Duodenal mucosa (tissue), 2 donors: ENCODE results near the gene STK36.
"Not testable (repeated sequence)": the region's sequence is repeated elsewhere in the genome, so short reads cannot be mapped to it uniquely, and the experiment has no call there.

ENCODE experiments used
- H3K27ac ChIP-seq: one replicate; pipeline ENCODE4 v1.7.0; 2013; ENCODE audit warnings: low read depth, low read length
- H3K27me3 ChIP-seq, 2 donors: one replicate each; pipeline ENCODE4 v1.7.0; 2013; ENCODE audit warnings: low read length in 2 of 2, control low read depth in 1 of 2; ENCODE audit not compliant: insufficient read depth in 2 of 2, control insufficient read depth in 1 of 2
- H3K36me3 ChIP-seq, 2 donors: one replicate each; pipeline ENCODE4 v1.7.0; 2013; ENCODE audit warnings: low read length in 2 of 2, control low read depth in 1 of 2; ENCODE audit not compliant: insufficient read depth in 2 of 2, control insufficient read depth in 1 of 2
- H3K4me1 ChIP-seq, 2 donors: one replicate each; pipeline ENCODE4 v1.7.0; 2013; ENCODE audit warnings: low read length in 2 of 2, control low read depth in 1 of 2; ENCODE audit not compliant: insufficient read depth in 2 of 2, control insufficient read depth in 1 of 2
- H3K4me3 ChIP-seq, 2 donors: one replicate each; pipeline ENCODE4 v1.7.0; 2013; ENCODE audit warnings: low read length in 2 of 2, low read depth in 1 of 2
- H3K9ac ChIP-seq, 2 donors: one replicate each; pipeline ENCODE4 v1.7.0; 2013; ENCODE audit warnings: low read length in 2 of 2, low read depth in 1 of 2
- H3K9me3 ChIP-seq, 2 donors: one replicate each; pipeline ENCODE4 v1.7.0; 2013; ENCODE audit warnings: low read length in 2 of 2, control low read depth in 1 of 2; ENCODE audit not compliant: control insufficient read depth in 1 of 2

The STK36 gene

GRCh38 chr2:218659988-218660358, 11.9 kb upstream of the STK36 start:
- Histone ChIP-seq H3K27ac (no peak overlapping the region), H3K9ac (peak overlapping the region; percentile 62 to 89), H3K27me3 (no peaks in the 10 kb centered on the region), H3K4me1 (peaks cover 7 to 8% of the 10 kb centered on the region in 2 donors), H3K36me3 (peaks cover 24 to 45% of the 10 kb centered on the region in 2 donors), H3K4me3 (peak overlapping the region; percentile 91 to 93), H3K9me3 (no peaks in the 10 kb centered on the region)

DNA sequence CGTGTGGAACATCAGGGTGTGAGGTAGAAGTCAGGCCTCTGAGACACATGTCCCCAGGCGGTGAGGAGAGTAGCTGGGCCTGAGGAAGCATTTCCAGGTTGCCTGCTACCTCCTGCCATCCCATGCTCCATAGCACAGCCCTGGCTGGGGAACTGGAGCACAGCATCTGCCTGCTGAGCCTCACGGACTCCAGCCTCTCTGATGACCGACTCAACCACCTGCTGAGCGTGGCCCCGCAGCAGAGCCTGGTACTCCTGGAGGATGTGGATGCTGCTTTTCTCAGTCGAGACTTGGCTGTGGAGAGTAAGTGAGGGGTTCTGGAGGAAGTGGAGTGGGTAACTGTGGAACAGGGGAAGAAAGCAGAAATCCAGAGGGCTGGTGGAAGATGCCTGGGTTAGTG, 9.5 kb upstream of the STK36 start:
- Histone ChIP-seq H3K27me3 (no peaks in the 10 kb centered on the region), H3K9ac (no peak overlapping the region), H3K4me1 (peaks cover 7 to 8% of the 10 kb centered on the region in 2 donors), H3K36me3 (peaks cover 23 to 48% of the 10 kb centered on the region in 2 donors), H3K4me3 (no peak overlapping the region), H3K27ac (no peak overlapping the region), H3K9me3 (no peaks in the 10 kb centered on the region)

DNA sequence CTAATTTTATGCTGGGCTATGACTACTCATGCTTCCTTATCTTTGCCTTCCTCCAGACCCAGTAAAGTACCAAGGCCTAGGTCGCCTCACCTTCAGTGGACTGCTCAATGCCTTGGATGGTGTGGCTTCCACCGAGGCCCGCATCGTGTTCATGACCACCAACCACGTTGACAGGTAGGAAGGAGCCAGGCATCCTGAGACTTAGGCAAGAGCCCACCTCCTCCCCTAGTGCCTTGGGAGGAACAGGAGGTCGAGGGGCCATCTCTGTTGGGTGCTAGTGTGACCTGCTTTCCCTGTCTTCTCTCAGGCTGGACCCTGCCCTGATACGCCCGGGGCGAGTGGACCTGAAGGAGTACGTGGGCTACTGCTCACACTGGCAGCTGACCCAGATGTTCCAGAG, 9.1 kb upstream of the STK36 start:
- H3K27me3 ChIP-seq = no peaks in the 10 kb centered on the region
- H3K9ac ChIP-seq = no peak overlapping the region
- peaks cover 26 to 53% of the 10 kb centered on the region in 2 donors for H3K36me3 ChIP-seq

GRCh38 chr2:218663901-218664300, 8.0 kb upstream of the STK36 start:
- Histone ChIP-seq H3K27ac (no peak overlapping the region), H3K4me3 (no peak overlapping the region), H3K27me3 (no peaks in the 10 kb centered on the region), H3K4me1 (peaks cover 7 to 8% of the 10 kb centered on the region in 2 donors), H3K9me3 (no peaks in the 10 kb centered on the region), H3K36me3 (peaks cover 29 to 62% of the 10 kb centered on the region in 2 donors), H3K9ac (no peak overlapping the region)

More for the DNA sequence above, 9.1 kb upstream of the STK36 start:
- H3K4me3 ChIP-seq = no peak overlapping the region
- peaks cover 7 to 8% of the 10 kb centered on the region in 2 donors for H3K4me1 ChIP-seq
- no peak overlapping the region for H3K27ac ChIP-seq
- no peaks in the 10 kb centered on the region for H3K9me3 ChIP-seq

DNA sequence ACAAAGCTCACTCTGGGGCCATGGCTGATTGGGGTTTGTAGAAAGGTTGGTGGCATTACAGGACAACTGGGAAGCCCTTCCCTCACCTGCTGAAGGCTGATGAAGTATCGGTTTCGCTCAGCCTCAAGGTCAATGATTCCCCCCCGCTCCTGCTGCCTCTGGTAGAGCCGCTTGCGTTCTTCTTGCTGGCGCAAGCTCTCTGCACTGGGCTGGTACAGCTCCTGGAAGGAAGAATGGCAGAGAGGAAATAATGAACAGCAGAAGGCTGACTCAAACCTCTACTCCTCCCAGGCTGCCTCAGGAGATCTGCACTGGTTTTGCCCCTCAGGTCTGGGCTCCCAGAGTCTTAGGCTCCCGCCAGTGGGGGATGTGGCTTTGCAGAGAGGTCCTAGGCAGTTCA, 7.2 kb upstream of the STK36 start:
- Histone ChIP-seq H3K4me1 (peaks cover 7 to 8% of the 10 kb centered on the region in 2 donors), H3K27me3 (no peaks in the 10 kb centered on the region), H3K4me3 (no peak overlapping the region), H3K9me3 (no peaks in the 10 kb centered on the region), H3K27ac (no peak overlapping the region), H3K9ac (no peak overlapping the region), H3K36me3 (peaks cover 29 to 62% of the 10 kb centered on the region in 2 donors)

GRCh38 chr2:218671097-218671653, 711 bp upstream of the STK36 start:
- Histone ChIP-seq H3K4me1 (peaks cover 6 to 15% of the 10 kb centered on the region in 2 donors), H3K4me3 (peak overlapping the region; percentile 90 to 98), H3K9me3 (no peaks in the 10 kb centered on the region), H3K27ac (no peak overlapping the region), H3K9ac (peak overlapping the region; percentile 74 to 83), H3K27me3 (no peaks in the 10 kb centered on the region), H3K36me3 (peaks cover 6 to 25% of the 10 kb centered on the region in 2 donors)

DNA sequence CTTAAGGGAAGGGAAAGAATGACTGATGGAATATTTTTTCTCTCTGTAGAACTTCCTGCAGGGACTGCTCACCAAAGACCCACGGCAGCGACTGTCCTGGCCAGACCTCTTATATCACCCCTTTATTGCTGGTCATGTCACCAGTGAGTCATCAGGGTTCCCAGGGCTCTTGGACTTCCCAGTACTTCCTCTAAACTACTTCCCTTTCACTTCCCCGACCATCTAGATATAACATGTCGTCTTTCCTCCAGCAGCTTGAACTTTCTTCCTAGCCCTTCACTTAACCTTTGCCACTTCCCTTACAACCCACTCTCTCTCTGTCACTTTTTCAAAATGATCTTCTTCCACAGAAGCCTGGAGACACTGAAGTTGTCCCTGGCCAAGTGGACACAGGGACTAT, 7.2 kb downstream of the STK36 start:
- Histone ChIP-seq H3K4me1 (no peaks in the 10 kb centered on the region), H3K9me3 (no peaks in the 10 kb centered on the region), H3K27me3 (no peaks in the 10 kb centered on the region), H3K36me3 (peaks cover 0 to 24% of the 10 kb centered on the region in 2 donors), H3K4me3 (no peak overlapping the region), H3K27ac (no peak overlapping the region), H3K9ac (no peak overlapping the region)

GRCh38 chr2:218680061-218680460, 8.2 kb downstream of the STK36 start:
- Histone ChIP-seq H3K27ac (no peak overlapping the region), H3K9ac (no peak overlapping the region), H3K9me3 (no peaks in the 10 kb centered on the region), H3K27me3 (no peaks in the 10 kb centered on the region), H3K36me3 (peaks cover 5 to 24% of the 10 kb centered on the region in 2 donors), H3K4me3 (no peak overlapping the region), H3K4me1 (no peaks in the 10 kb centered on the region)

DNA sequence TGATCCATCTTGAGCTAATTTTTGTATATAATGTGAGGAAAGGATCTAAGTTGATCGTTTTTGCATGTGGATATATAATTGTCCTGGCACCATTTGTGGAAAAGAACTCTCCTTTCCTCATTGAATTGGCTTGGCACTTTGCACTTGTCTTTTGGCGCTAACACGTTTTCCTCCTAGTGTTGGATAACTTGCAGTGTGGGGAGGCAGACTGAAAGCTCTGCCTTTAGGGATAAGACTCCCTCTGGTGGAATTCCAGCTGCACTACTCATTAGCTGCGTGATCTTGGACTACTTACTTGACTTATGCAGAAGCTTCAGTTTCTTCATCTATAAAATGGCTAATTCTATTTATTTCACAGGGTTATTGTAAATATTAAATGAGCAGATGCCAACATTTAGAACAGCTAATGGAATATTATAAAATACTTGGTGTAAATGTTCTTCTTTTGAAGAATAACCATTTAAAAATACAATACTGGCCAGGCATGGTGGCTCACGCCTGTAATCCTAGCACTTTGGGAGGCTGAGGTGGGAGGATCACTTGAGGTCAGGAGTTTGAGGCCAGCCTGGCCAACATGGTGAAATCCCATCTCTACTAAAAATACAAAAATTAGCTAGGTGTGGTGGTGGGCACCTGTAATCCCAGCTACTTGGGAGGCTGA, 15.6 kb downstream of the STK36 start:
- H3K9me3 ChIP-seq, H3K9ac ChIP-seq: not testable (repeated sequence)

DNA sequence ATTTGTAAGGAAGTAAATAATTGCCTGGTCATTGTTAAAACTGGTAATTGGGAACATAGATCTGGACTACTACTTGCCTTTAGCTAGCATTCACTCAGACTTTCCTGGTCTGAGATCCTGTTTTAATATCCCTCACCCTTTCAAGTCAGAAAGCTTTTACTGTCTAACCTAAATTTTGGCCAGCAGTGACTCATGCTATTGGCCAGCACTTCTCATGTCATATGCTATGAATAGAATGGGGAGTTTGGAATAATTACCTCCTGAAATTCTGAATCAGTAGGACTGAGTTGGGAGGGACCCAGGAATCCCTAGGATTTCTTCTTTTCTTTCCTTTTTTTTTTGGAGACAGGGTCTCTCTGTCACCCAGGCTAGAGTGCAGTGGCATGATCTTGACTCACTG, 19.3 kb downstream of the STK36 start:
- Histone ChIP-seq H3K9ac (no peak overlapping the region), H3K4me3 (no peak overlapping the region), H3K27ac (no peak overlapping the region)

More for the DNA sequence above, 15.6 kb downstream of the STK36 start:
- H3K27ac ChIP-seq, H3K27me3 ChIP-seq, H3K4me3 ChIP-seq, H3K4me1 ChIP-seq: not testable (repeated sequence)
- peaks cover 34 to 37% of the 10 kb centered on the region in 2 donors for H3K36me3 ChIP-seq

More for the DNA sequence above, 19.3 kb downstream of the STK36 start:
- Histone ChIP-seq H3K27me3 (no peaks in the 10 kb centered on the region), H3K36me3 (peaks cover 35 to 56% of the 10 kb centered on the region in 2 donors), H3K9me3 (no peaks in the 10 kb centered on the region), H3K4me1 (no peaks in the 10 kb centered on the region)
